ENCODE results near the gene PIN4.
"Not testable (repeated sequence)": the region's sequence is repeated elsewhere in the genome, so short reads cannot be mapped to it uniquely, and the experiment has no call there.

The PIN4 gene

GRCh38 chrX:72201836-72202536 lies 20.4 kb downstream of the PIN4 start:
- DNase-seq = no peak

GRCh38 chrX:72202792-72203401 lies 21.3 kb downstream of the PIN4 start:
- DNase-seq = no peak

GRCh38 chrX:72203421-72203820 lies 21.9 kb downstream of the PIN4 start:
- no peak for DNase-seq

- DNase-seq = no peak
Observed at GRCh38 chrX:72205706-72206105, 24.1 kb downstream of the PIN4 start.

GRCh38 chrX:72207366-72207765 lies 25.8 kb downstream of the PIN4 start:
- no peak for DNase-seq

GRCh38 chrX:72208126-72208800 lies 26.7 kb downstream of the PIN4 start:
- no peak for DNase-seq

- peak in 2 of 58 donors; percentile 0 for DNase-seq
Observed at GRCh38 chrX:72216973-72217372, 35.4 kb downstream of the PIN4 start.

GRCh38 chrX:72220375-72220774 lies 38.8 kb downstream of the PIN4 start:
- not testable (repeated sequence) for DNase-seq

GRCh38 chrX:72230290-72230689 lies 48.7 kb downstream of the PIN4 start:
- no peak for DNase-seq

- DNase-seq = no peak
Observed at GRCh38 chrX:72236841-72237240, 55.3 kb downstream of the PIN4 start.

- no peak for DNase-seq
Observed at GRCh38 chrX:72238183-72238582, 56.6 kb downstream of the PIN4 start.

GRCh38 chrX:72238721-72239475 lies 57.3 kb downstream of the PIN4 start, which contains the start of gene ERCC6L:
Gene ERCC6L (minus strand): TSS chrX:72239027. CDS start chrX:72238911, 116 bp downstream.
- DNase-seq = peak; percentile 13 to 88 (median 72)

GRCh38 chrX:72240976-72241375 lies 59.4 kb downstream of the PIN4 start:
- DNase-seq = no peak

- no peak for DNase-seq
Observed at GRCh38 chrX:72243472-72243871, 61.9 kb downstream of the PIN4 start.

GRCh38 chrX:72245461-72246089 lies 64.0 kb downstream of the PIN4 start:
- DNase-seq = peak in 42 of 58 donors; percentile 0 to 38 (median 6)

- peak in 1 of 58 donors; percentile 0 for DNase-seq
Observed at GRCh38 chrX:72247206-72247942, 65.8 kb downstream of the PIN4 start.
